PC-9 (cell line): Measurements from ENCODE around the gene OSMR. TPM values are rescaled to one million over a fixed set of nuclear protein-coding genes. Genes with fewer than 3 reads are reported as not detected.

Source experiments
- BruUV-seq: library from RNA; stranded (reverse); fragments of 400-500 nt; replicated peaks from 2 replicates; lab custom pipeline; 2021; lab: Mats Ljungman, UMichigan
- CTCF ChIA-PET: fragments of 300-600 bp; sonication (Branson Sonifier 250); formaldehyde crosslinking; loops from one replicate; lab custom pipeline; 2022; ENCODE audit warnings: antibody characterized with exemption; lab: Charles Lee
- POLR2A ChIA-PET: fragments of 300-600 bp; sonication (Branson Sonifier 250); formaldehyde crosslinking; loops from one replicate; lab custom pipeline; 2022; ENCODE audit warnings: antibody characterized with exemption; ENCODE audit not compliant: unreplicated experiment; lab: Charles Lee
- DNase-seq, 2 experiments: peaks; one replicate each; pipeline versions ENCODE4 v3.0.0 to v3.0.0-alpha.2; 2015 to 2022; ENCODE audit warnings: mixed read lengths in 1 of 2
- H2AFZ ChIP-seq: fragments of 200-600 bp; sonication (generic); 2 replicates; pipeline ENCODE4 v1.8.1; 2017; ENCODE audit warnings: antibody characterized with exemption
- H3F3A ChIP-seq: fragments of 200-600 bp; sonication (generic); 2 replicates; pipeline ENCODE4 v1.8.1; 2017; ENCODE audit warnings: antibody characterized with exemption, mild to moderate bottlenecking, low read depth; ENCODE audit not compliant: insufficient read depth
- H3K27ac ChIP-seq: fragments of 200-600 bp; sonication (generic); 2 replicates; pipeline ENCODE4 v1.6.1; 2016; ENCODE audit warnings: mixed run types
- H3K27me3 ChIP-seq: fragments of 200-600 bp; sonication (generic); 2 replicates; pipeline ENCODE4 v1.6.1; 2016; ENCODE audit warnings: low read depth, mixed run types; ENCODE audit not compliant: insufficient read depth
- H3K36me3 ChIP-seq: fragments of 200-600 bp; sonication (generic); 2 replicates; pipeline ENCODE4 v1.6.1; 2016; ENCODE audit warnings: low read depth, mixed run types
- H3K4me1 ChIP-seq: fragments of 200-600 bp; sonication (generic); replicated peaks from 2 replicates; pipeline ENCODE4 v1.6.1; 2016; ENCODE audit warnings: mixed run types; ENCODE audit not compliant: insufficient read depth
- H3K4me2 ChIP-seq: fragments of 200-600 bp; sonication (generic); 2 replicates; pipeline ENCODE4 v1.6.1; 2017; ENCODE audit warnings: mixed run types
- H3K4me3 ChIP-seq: fragments of 200-600 bp; sonication (generic); 2 replicates; pipeline ENCODE4 v1.6.1; 2016; ENCODE audit warnings: mixed run types
- H3K79me2 ChIP-seq: fragments of 200-600 bp; sonication (generic); 2 replicates; pipeline ENCODE4 v1.6.1; 2017; ENCODE audit warnings: low read depth, mixed run types
- H3K9me2 ChIP-seq: fragments of 200-600 bp; sonication (generic); 2 replicates; pipeline ENCODE4 v1.8.1; 2017; ENCODE audit warnings: mild to moderate bottlenecking; ENCODE audit not compliant: insufficient read depth
- H3K9me3 ChIP-seq: fragments of 200-600 bp; sonication (generic); 2 replicates; pipeline ENCODE4 v1.8.1; 2016; ENCODE audit warnings: low read depth; ENCODE audit not compliant: insufficient read depth
- H4K20me1 ChIP-seq: fragments of 200-600 bp; sonication (generic); 2 replicates; pipeline ENCODE4 v1.8.1; 2017; ENCODE audit not compliant: insufficient read depth
- CTCF ChIP-seq: fragments of 200-600 bp; sonication (generic); conservative IDR thresholded peaks from 2 replicates; pipeline ENCODE4 v1.6.1; 2017; ENCODE audit warnings: mixed run types, antibody characterized with exemption, mild to moderate bottlenecking, moderate library complexity
- EZH2 ChIP-seq: fragments of 200-600 bp; sonication (generic); IDR thresholded peaks from 2 replicates; pipeline ENCODE4 v1.8.0; 2017; ENCODE audit warnings: antibody characterized with exemption, low read depth
- intact Hi-C: fragments of 100-400 bp; cut with micrococcal nuclease; formaldehyde crosslinking; loops from one replicate; pipeline ENCODE4 v1.10.0; 2022; ENCODE audit not compliant: unreplicated experiment
- total RNA-seq: library from RNA; stranded (reverse); gene quantifications from 2 replicates; pipeline ENCODE4 v1.2.3, GENCODE V29; 2021

OSMR gene
- total RNA-seq, 1 experiment from 2014 or later = 65.4 TPM

- TF ChIP-seq CTCF (no peak), EZH2 (no peak)
- intact Hi-C loops = no loop called here
- Histone ChIP-seq H3K27ac (no peak overlapping the region), H3K4me1 (no peaks in the 10 kb centered on the region), H3K79me2 (no peaks in the 10 kb centered on the region), H3K4me3 (no peak overlapping the region), H4K20me1 (0 out of 2 replicates have a peak, but pooled peaks cover 6% of the 10 kb centered on the region), H3K27me3 (no peaks in the 10 kb centered on the region), H3K4me2 (no peak overlapping the region), H2AFZ (no peak overlapping the region), H3F3A (no peaks in the 10 kb centered on the region; the same call in 1 of the 2 replicates), H3K9me2 (no peaks in the 10 kb centered on the region), H3K9me3 (no peaks in the 10 kb centered on the region), H3K36me3 (peaks cover 66% of the 10 kb centered on the region)
- DNase-seq = no peak
- ChIA-PET POLR2A (interaction anchor here (0.7 kb wide), 1 partner anchor 1730 kb away, joined by 6 read pairs; no protein-coding TSS in a partner anchor), CTCF (no interaction called here)
- no TSS peak for BruUV-seq
Observed at GRCh38 chr5:38944282-38944681, 98.5 kb downstream of the OSMR start.

GRCh38 chr5:38948501-38948900 lies 102.7 kb downstream of the OSMR start:
- intact Hi-C loops = no loop called here
- no peak overlapping the region for H2AFZ ChIP-seq
- no peaks in the 10 kb centered on the region for H3K9me2 ChIP-seq
- no peak for DNase-seq
- 0 out of 2 replicates have a peak, but pooled peaks cover 6% of the 10 kb centered on the region for H4K20me1 ChIP-seq
- H3K4me2 ChIP-seq = no peak overlapping the region
- no peaks in the 10 kb centered on the region for H3K4me1 ChIP-seq
- H3K36me3 ChIP-seq = peaks cover 77% of the 10 kb centered on the region
- ChIA-PET CTCF (interaction anchor here (1.2 kb wide), 1 partner anchor 26 kb away, joined by 3 read pairs; no protein-coding TSS in a partner anchor), POLR2A (interaction anchor here (0.5 to 0.7 kb wide), 2 partner anchors 476 to 1930 kb away, joined by 4 to 15 read pairs; no protein-coding TSS in a partner anchor)
- H3K9me3 ChIP-seq = no peaks in the 10 kb centered on the region
- no TSS peak for BruUV-seq
- H3K79me2 ChIP-seq = no peaks in the 10 kb centered on the region
- no peak overlapping the region for H3K27ac ChIP-seq
- TF ChIP-seq CTCF (no peak), EZH2 (no peak)
- no peak overlapping the region for H3K4me3 ChIP-seq
- H3F3A ChIP-seq = no peaks in the 10 kb centered on the region; the same call in none of the 2 replicates
- no peaks in the 10 kb centered on the region for H3K27me3 ChIP-seq

- H3K27me3 ChIP-seq = no peaks in the 10 kb centered on the region
- DNase-seq = no peak
- peaks cover 85% of the 10 kb centered on the region for H3K36me3 ChIP-seq
- H3K79me2 ChIP-seq = no peaks in the 10 kb centered on the region
- CTCF ChIA-PET = no interaction called here
- POLR2A ChIA-PET = no interaction called here
- no peak overlapping the region for H3K4me2 ChIP-seq
- H3K4me3 ChIP-seq = no peak overlapping the region
- H3K9me3 ChIP-seq = no peaks in the 10 kb centered on the region
- no peak overlapping the region for H2AFZ ChIP-seq
- intact Hi-C loops = loop anchor here (10.0 kb wide), 1 partner anchor 331 kb away; no protein-coding TSS in a partner anchor
- H3K9me2 ChIP-seq = no peaks in the 10 kb centered on the region
- BruUV-seq = no TSS peak
- H3K27ac ChIP-seq = no peak overlapping the region
- no peaks in the 10 kb centered on the region for H3K4me1 ChIP-seq
- peaks cover 24% of the 10 kb centered on the region for H3F3A ChIP-seq
- no peak for TF ChIP-seq CTCF
- TF ChIP-seq EZH2 = no peak
- H4K20me1 ChIP-seq = 0 out of 2 replicates have a peak, but pooled peaks cover 4% of the 10 kb centered on the region
Observed at GRCh38 chr5:38953426-38954012, 107.7 kb downstream of the OSMR start.
